Psoas muscle (tissue), 8 donors: Measurements from ENCODE around the gene TMEM108. TPM values are rescaled to one million over a fixed set of nuclear protein-coding genes. Genes with fewer than 3 reads are reported as not detected.

ENCODE experiments used
- ATAC-seq, 4 donors: fragments of 200-7000 bp; cut with Tn5 transposase; one replicate each; pipeline ENCODE4 v1.9.1; 2020; ENCODE audit warnings: moderate library complexity in 3 of 4, mild to moderate bottlenecking in 2 of 4
- DNase-seq, 2 donors: peaks; one replicate each; pipeline ENCODE4 v3.0.0-alpha.2; 2020
- H3K27ac ChIP-seq: fragments of 200-600 bp; one replicate; pipeline ENCODE4 v1.8.0; 2022
- H3K27me3 ChIP-seq, 3 donors: fragments of 200-600 bp in 1 of 3; one replicate each; pipeline versions ENCODE4 v1.6.1 to v1.8.0; 2013 to 2022; ENCODE audit warnings: low read length in 2 of 3, mild to moderate bottlenecking in 2 of 3, moderate library complexity in 1 of 3; ENCODE audit not compliant: insufficient read depth in 3 of 3
- H3K36me3 ChIP-seq, 2 donors: fragments of 200-600 bp in 1 of 2; one replicate each; pipeline versions ENCODE4 v1.6.1 to v1.8.0; 2013 to 2022; ENCODE audit warnings: low read depth in 1 of 2, mild to moderate bottlenecking in 1 of 2, moderate library complexity in 1 of 2; ENCODE audit not compliant: insufficient read depth in 1 of 2
- H3K4me1 ChIP-seq: fragments of 200-600 bp; one replicate; pipeline ENCODE4 v1.8.0; 2022
- H3K4me3 ChIP-seq: fragments of 200-600 bp; one replicate; pipeline ENCODE4 v1.8.0; 2022; ENCODE audit warnings: mild to moderate bottlenecking
- H3K9me3 ChIP-seq: fragments of 200-600 bp; one replicate; pipeline ENCODE4 v1.8.0; 2022
- CTCF ChIP-seq: fragments of 200-600 bp; IDR thresholded peaks from one replicate; pipeline ENCODE4 v1.8.0; 2022; ENCODE audit warnings: antibody characterized with exemption
- WGBS, 3 donors: extraction: QIAGEN DNeasy Blood & Tissue Kit; methylation state at CpG; one replicate each; pipeline versions ENCODE4 v1.1.6 to v1.1.7; 2013; 5-methylcytosine and 5-hydroxymethylcytosine counted together
- intact Hi-C, 2 donors: fragments of 100-400 bp; cut with DNase I; formaldehyde crosslinking; loops; one replicate each; pipeline versions ENCODE4 v1.11.0 to v1.14.2; 2022
- polyA plus RNA-seq, 3 donors: library from polyadenylated mRNA; stranded (reverse); fragments of 200-250 nt; gene quantifications; one replicate each; pipeline ENCODE4 v1.2.3, GENCODE V29; 2013
- total RNA-seq, 4 donors: library from RNA; stranded (reverse); fragmentation: NEBNext Ultra II Directional in 2 of 4; extraction: Animal tissue kit (Norgen Biotek cat#: 25700) in 2 of 4; gene quantifications; one replicate each; pipeline versions ENCODE4 v1.2.1 to v1.2.4, GENCODE V29; 2021 to 2023
- donor health status: healthy with polysubstance abuse.
- donor health status: DM: no; HTN: no; CAD: no; lungs with moderate emphysema.
- donor health status: Bipolar disorder and iron deficiency.
- donor health status: healthy.
- donor health status: DM: yes; HTN: yes; CAD: no.
- donor health status: DM: no; HTN: no; CAD: no.
- donor health status: DM: no; HTN: no; CAD: no.
- donor health status: DM: yes; HTN: yes; CAD: no.

Gene TMEM108
- total and polyA plus RNA-seq, 7 donors = 2.4 to 10.5 (median 6.5) TPM

GRCh38 chr3:133442518-133442917 is 404.3 kb downstream of the TMEM108 start:
- Histone ChIP-seq H3K27ac (no peak overlapping the region), H3K4me1 (peaks cover 7% of the 10 kb centered on the region), H3K4me3 (no peak overlapping the region), H3K27me3 (no peaks in the 10 kb centered on the region), H3K9me3 (no peaks in the 10 kb centered on the region), H3K36me3 (no peaks in the 10 kb centered on the region)
- intact Hi-C loops = no loop called here
- ATAC-seq (no peak), DNase-seq (no peak)
- 90 to 98% (median 96%) methylated on average over 1 of the region's 1 CpG for WGBS, 3 donors
- TF ChIP-seq CTCF = no peak

GRCh38 chr3:133443649-133444422 is 405.6 kb downstream of the TMEM108 start:
- no peak overlapping the region for H3K27ac ChIP-seq
- no peaks in the 10 kb centered on the region for H3K27me3 ChIP-seq
- TF ChIP-seq CTCF = no peak
- H3K9me3 ChIP-seq = no peaks in the 10 kb centered on the region
- no peak for DNase-seq
- ATAC-seq = no peak
- H3K36me3 ChIP-seq = no peaks in the 10 kb centered on the region
- H3K4me1 ChIP-seq = peaks cover 12% of the 10 kb centered on the region
- intact Hi-C loops = no loop called here
- H3K4me3 ChIP-seq = no peak overlapping the region
- WGBS, 3 donors = 47 to 54% (median 50%) methylated on average over 5 of the region's 5 CpGs

GRCh38 chr3:133444423-133444774 is 406.2 kb downstream of the TMEM108 start:
- Histone ChIP-seq H3K4me3 (no peak overlapping the region), H3K36me3 (no peaks in the 10 kb centered on the region), H3K27me3 (no peaks in the 10 kb centered on the region), H3K9me3 (no peaks in the 10 kb centered on the region), H3K4me1 (peaks cover 15% of the 10 kb centered on the region), H3K27ac (no peak overlapping the region)
- ATAC-seq (no peak), DNase-seq (no peak)
- intact Hi-C loops = no loop called here
- 74 to 91% (median 80%) methylated on average over 4 of the region's 4 CpGs for WGBS, 3 donors
- TF ChIP-seq CTCF = no peak

DNA sequence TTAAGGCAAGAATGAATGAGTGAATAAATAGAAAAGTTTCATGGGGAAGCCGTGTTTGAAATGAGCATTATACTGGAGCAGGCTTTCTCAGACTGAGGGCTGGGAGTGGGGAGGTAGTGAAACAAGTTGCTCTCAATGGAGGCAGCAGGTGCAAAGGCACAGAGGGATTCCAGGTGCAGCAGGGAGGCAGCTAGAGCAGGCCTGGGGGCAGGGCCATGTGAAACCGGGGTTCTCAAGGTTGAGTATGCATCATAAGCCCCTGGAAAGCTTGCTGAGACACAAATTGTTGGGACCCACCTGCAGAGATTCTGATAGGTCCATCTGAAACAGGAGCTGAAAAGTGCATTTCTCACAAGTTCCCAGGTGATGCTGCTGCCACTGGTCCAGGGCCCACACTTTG is 406.9 kb downstream of the TMEM108 start:
- H3K36me3 ChIP-seq = no peaks in the 10 kb centered on the region
- no peak for DNase-seq
- peaks cover 15% of the 10 kb centered on the region for H3K4me1 ChIP-seq
- ATAC-seq = no peak
- no peak overlapping the region for H3K4me3 ChIP-seq
- intact Hi-C loops = no loop called here
- H3K27me3 ChIP-seq = no peaks in the 10 kb centered on the region
- TF ChIP-seq CTCF = no peak
- H3K9me3 ChIP-seq = no peaks in the 10 kb centered on the region
- WGBS, 3 donors = 81 to 91% (median 87%) methylated on average over 2 of the region's 2 CpGs
- H3K27ac ChIP-seq = no peak overlapping the region
